GM23338 (cell line): ENCODE results near the gene MIDN. TPM values are rescaled to one million over a fixed set of nuclear protein-coding genes. Genes with fewer than 3 reads are reported as not detected.

Experiments used
- ATAC-seq: fragments of 200-7000 bp; cut with Tn5 transposase; 3 replicates; pipeline ENCODE4 v1.9.1; 2020
- DNase-seq: peaks from one replicate; pipeline ENCODE4 v3.0.0-alpha.2; 2015; ENCODE audit warnings: low spot score
- H2AFZ ChIP-seq: fragments of 200-600 bp; sonication (generic); 2 replicates; pipeline ENCODE4 v1.8.0; 2016; ENCODE audit warnings: antibody characterized with exemption, mild to moderate bottlenecking, moderate library complexity
- H3F3A ChIP-seq: fragments of 200-600 bp; sonication (generic); replicated peaks from 2 replicates; pipeline ENCODE4 v1.8.0; 2017; ENCODE audit warnings: antibody characterized with exemption, mixed run types, low read depth
- H3K27ac ChIP-seq: fragments of 200-600 bp; sonication (generic); 2 replicates; pipeline ENCODE4 v1.6.1; 2016; ENCODE audit warnings: low read depth
- H3K27me3 ChIP-seq: fragments of 200-600 bp; sonication (generic); 2 replicates; pipeline ENCODE4 v1.8.0; 2016; ENCODE audit warnings: mild to moderate bottlenecking, mixed run types, moderate library complexity; ENCODE audit not compliant: insufficient read depth
- H3K36me3 ChIP-seq: fragments of 200-600 bp; sonication (generic); 2 replicates; pipeline ENCODE4 v1.8.0; 2016; ENCODE audit warnings: mild to moderate bottlenecking; ENCODE audit not compliant: insufficient read depth
- H3K4me1 ChIP-seq: fragments of 200-600 bp; sonication (generic); 2 replicates; pipeline ENCODE4 v1.8.0; 2016; ENCODE audit warnings: mild to moderate bottlenecking, moderate library complexity; ENCODE audit not compliant: insufficient read depth
- H3K4me2 ChIP-seq: fragments of 200-600 bp; sonication (generic); 2 replicates; pipeline ENCODE4 v1.7.1; 2017; ENCODE audit warnings: mixed run types
- H3K4me3 ChIP-seq: fragments of 200-600 bp; sonication (generic); 2 replicates; pipeline ENCODE4 v1.6.1; 2016; ENCODE audit warnings: mixed run types
- H3K79me2 ChIP-seq: fragments of 200-600 bp; sonication (generic); replicated peaks from 2 replicates; pipeline ENCODE4 v1.8.0; 2017; ENCODE audit warnings: mild to moderate bottlenecking; ENCODE audit not compliant: insufficient read depth
- H3K9me2 ChIP-seq: fragments of 200-600 bp; sonication (generic); 2 replicates; pipeline ENCODE4 v1.8.0; 2017; ENCODE audit not compliant: insufficient read depth
- H4K20me1 ChIP-seq: fragments of 200-600 bp; sonication (generic); replicated peaks from 2 replicates; pipeline ENCODE4 v1.8.0; 2017; ENCODE audit warnings: mild to moderate bottlenecking; ENCODE audit not compliant: insufficient read depth
- H3K27ac Mint-ChIP-seq: 2 replicates; pipeline ENCODE4 v1.8.0; 2020; ENCODE audit warnings: inconsistent platforms, mild to moderate bottlenecking, moderate library complexity, mixed read lengths
- H3K27me3 Mint-ChIP-seq: 3 replicates; pipeline ENCODE4 v1.8.0; 2022; ENCODE audit warnings: low read depth, mild to moderate bottlenecking, moderate library complexity, mixed read lengths, inconsistent platforms; ENCODE audit not compliant: insufficient read depth, poor library complexity
- H3K36me3 Mint-ChIP-seq: 3 replicates; pipeline ENCODE4 v1.8.0; 2021; ENCODE audit warnings: low read depth, mild to moderate bottlenecking, inconsistent platforms, moderate library complexity, mixed read lengths
- H3K4me1 Mint-ChIP-seq: 3 replicates; pipeline ENCODE4 v1.8.0; 2020; ENCODE audit warnings: mild to moderate bottlenecking, inconsistent platforms, mixed read lengths
- H3K4me3 Mint-ChIP-seq: 3 replicates; pipeline ENCODE4 v1.8.0; 2021; ENCODE audit warnings: moderate library complexity, mild to moderate bottlenecking, inconsistent platforms, mixed read lengths
- H3K9me3 Mint-ChIP-seq: 3 replicates; pipeline ENCODE4 v1.8.0; 2020; ENCODE audit warnings: moderate library complexity, mild to moderate bottlenecking, inconsistent platforms, mixed read lengths
- CREB1 ChIP-seq: fragments of 250-450 bp; sonication (Bioruptor Pico); IDR thresholded peaks from 2 replicates; pipeline ENCODE4 v1.5.0; 2020; ENCODE audit warnings: low read depth, mild to moderate bottlenecking, moderate library complexity
- CTCF ChIP-seq, 2 experiments: fragments of 200-600 bp in 1 of 2; sonication (generic) in 1 of 2; conservative IDR thresholded peaks; 2 replicates each; pipeline versions ENCODE4 v1.5.1 to v1.6.1; 2016 to 2017; ENCODE audit warnings: antibody characterized with exemption in 2 of 2, low read depth in 2 of 2, mild to moderate bottlenecking in 2 of 2, moderate library complexity in 1 of 2
- EZH2 ChIP-seq: fragments of 200-600 bp; sonication (generic); IDR thresholded peaks from one replicate; pipeline ENCODE4 v1.8.0; 2017; ENCODE audit warnings: antibody characterized with exemption, mild to moderate bottlenecking, low read depth; ENCODE audit not compliant: unreplicated experiment
- EZH2phosphoT487 ChIP-seq: fragments of 200-600 bp; sonication (generic); IDR thresholded peaks from one replicate; pipeline ENCODE4 v1.8.1; 2018; ENCODE audit warnings: antibody characterized with exemption; ENCODE audit not compliant: unreplicated experiment
- JUNB ChIP-seq: IDR thresholded peaks from one replicate; pipeline ENCODE4 v1.6.1; 2016; ENCODE audit warnings: antibody characterized with exemption; ENCODE audit not compliant: unreplicated experiment
- NANOG ChIP-seq: IDR thresholded peaks from 2 replicates; pipeline ENCODE4 v1.6.1; 2016; ENCODE audit warnings: antibody characterized with exemption, borderline replicate concordance
- POLR2AphosphoS5 ChIP-seq: IDR thresholded peaks from 2 replicates; pipeline ENCODE4 v1.6.1; 2016; ENCODE audit warnings: antibody characterized with exemption, low read depth
- REST ChIP-seq: IDR thresholded peaks from one replicate; pipeline ENCODE4 v1.6.1; 2018; ENCODE audit warnings: antibody characterized with exemption; ENCODE audit not compliant: unreplicated experiment
- STAT1 ChIP-seq: IDR thresholded peaks from one replicate; pipeline ENCODE4 v1.6.1; 2016; ENCODE audit warnings: antibody characterized with exemption; ENCODE audit not compliant: unreplicated experiment
- ZNF114 ChIP-seq: fragments of 250-450 bp; sonication (Bioruptor Pico); IDR thresholded peaks from 2 replicates; pipeline ENCODE4 v1.5.0; 2020; ENCODE audit warnings: mild to moderate bottlenecking, moderate library complexity
- ZNF331 ChIP-seq: fragments of 250-450 bp; sonication (Bioruptor Pico); IDR thresholded peaks from 2 replicates; pipeline ENCODE4 v1.5.0; 2020; ENCODE audit warnings: low read depth, mild to moderate bottlenecking, moderate library complexity
- ZNF462 ChIP-seq: fragments of 250-450 bp; sonication (Bioruptor Pico); IDR thresholded peaks from 2 replicates; pipeline ENCODE4 v1.5.0; 2020; ENCODE audit warnings: mild to moderate bottlenecking, moderate library complexity
- polyA plus RNA-seq: library from polyadenylated mRNA; unstranded; fragments of >200 nt; fragmentation: Nextera tagmentation; extraction: Ambion mirVana; gene quantifications from 2 replicates; pipeline ENCODE4 v1.2.1, GENCODE V29; 2016
- total RNA-seq: library from RNA; depleted of rRNA; stranded (reverse); fragments of >200 nt; shearing (Covaris generic); gene quantifications from 2 replicates; pipeline ENCODE4 v1.2.3, GENCODE V29; 2014
- TF ChIP-seq, protein P1 (sequence below): IDR thresholded peaks from 2 replicates; pipeline ENCODE4 v1.6.1; 2016; ENCODE audit warnings: antibody characterized with exemption

Gene MIDN
- total and polyA plus RNA-seq, 2 experiments from 2014 or later: 28.6 to 113 TPM

DNA sequence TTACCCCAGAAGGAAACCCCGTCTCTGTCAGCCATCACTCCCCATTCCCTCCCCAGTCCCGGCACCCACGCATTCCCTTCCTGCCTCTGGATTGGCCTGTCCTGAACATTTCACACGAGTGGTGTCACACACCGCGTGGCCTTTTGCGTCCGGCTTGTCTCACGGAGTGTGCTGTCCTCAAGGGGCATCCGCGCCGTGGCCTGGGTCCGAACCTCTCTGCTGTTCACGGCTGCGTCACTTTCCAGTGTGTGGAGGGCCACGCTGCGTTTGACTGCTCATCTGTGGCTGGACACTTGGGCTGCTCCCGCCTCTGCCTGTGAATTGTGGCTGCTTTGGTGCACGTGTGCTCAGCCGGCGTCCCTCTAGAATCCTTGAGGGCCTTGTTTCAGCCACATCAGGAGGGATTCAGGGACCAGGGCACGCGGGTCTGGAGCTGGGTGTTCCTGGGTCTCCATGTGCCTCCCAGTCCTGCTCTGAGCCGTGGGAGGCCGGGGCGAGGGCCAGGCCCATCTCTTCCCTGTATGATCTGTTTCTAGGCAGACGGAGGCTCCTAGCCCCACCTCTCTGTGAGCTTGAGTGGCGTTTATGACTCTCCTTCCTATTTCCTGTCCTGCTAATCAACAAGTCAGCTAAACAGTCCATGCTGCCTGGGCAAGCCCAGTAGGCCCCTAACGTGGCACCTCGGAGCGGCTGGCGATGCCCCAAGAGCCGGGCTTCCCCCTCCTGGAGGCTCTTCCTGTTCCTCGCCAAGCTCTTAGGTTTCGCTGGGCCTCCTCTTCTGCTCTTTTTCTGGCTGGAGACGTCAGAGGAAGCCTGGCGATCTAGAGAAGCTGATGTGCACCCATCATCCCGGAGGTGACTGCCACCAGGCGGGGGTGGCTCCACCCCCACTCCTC is 34.7 kb upstream of the MIDN start:
- H3K9me2 ChIP-seq: no peaks in the 10 kb centered on the region
- no peaks in the 10 kb centered on the region for H3K27me3 ChIP-seq
- no peak overlapping the region for H3K4me3 Mint-ChIP-seq
- H3K79me2 ChIP-seq: peaks cover 100% of the 10 kb centered on the region
- TF ChIP-seq ZNF462 (CRISPR knock-in tag) (no peak), NANOG (no peak), EZH2phosphoT487 (no peak), REST (no peak), EZH2 (no peak), JUNB (no peak), CREB1 (no peak), POLR2AphosphoS5 (no peak), ZNF331 (CRISPR knock-in tag) (no peak), STAT1 (no peak), CTCF (conservative IDR thresholded peaks at IDR 0.05; ENCODE audit: low read depth in 2 of 2) (no peak), ZNF114 (no peak)
- TF ChIP-seq, protein P1, sequence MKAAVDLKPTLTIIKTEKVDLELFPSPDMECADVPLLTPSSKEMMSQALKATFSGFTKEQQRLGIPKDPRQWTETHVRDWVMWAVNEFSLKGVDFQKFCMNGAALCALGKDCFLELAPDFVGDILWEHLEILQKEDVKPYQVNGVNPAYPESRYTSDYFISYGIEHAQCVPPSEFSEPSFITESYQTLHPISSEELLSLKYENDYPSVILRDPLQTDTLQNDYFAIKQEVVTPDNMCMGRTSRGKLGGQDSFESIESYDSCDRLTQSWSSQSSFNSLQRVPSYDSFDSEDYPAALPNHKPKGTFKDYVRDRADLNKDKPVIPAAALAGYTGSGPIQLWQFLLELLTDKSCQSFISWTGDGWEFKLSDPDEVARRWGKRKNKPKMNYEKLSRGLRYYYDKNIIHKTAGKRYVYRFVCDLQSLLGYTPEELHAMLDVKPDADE: no peak
- peaks cover 10% of the 10 kb centered on the region for H3K27me3 Mint-ChIP-seq
- H3K4me1 ChIP-seq: peaks cover 19% of the 10 kb centered on the region; the same call in 1 of the 2 replicates
- peaks cover 55% of the 10 kb centered on the region for H4K20me1 ChIP-seq
- H3K4me3 ChIP-seq: no peak overlapping the region
- H3K9me3 Mint-ChIP-seq: no peaks in the 10 kb centered on the region
- DNase-seq (no peak), ATAC-seq (no peak)
- H3F3A ChIP-seq: peaks cover 14% of the 10 kb centered on the region
- H3K27ac ChIP-seq: peak overlapping the region; percentile 84
- no peak overlapping the region for H3K4me2 ChIP-seq
- H2AFZ ChIP-seq: no peak overlapping the region
- peaks cover 34% of the 10 kb centered on the region for H3K4me1 Mint-ChIP-seq
- H3K36me3 ChIP-seq: no peaks in the 10 kb centered on the region; the same call in 1 of the 2 replicates
- H3K36me3 Mint-ChIP-seq: peaks cover 19% of the 10 kb centered on the region
- peak overlapping the region; percentile 81 for H3K27ac Mint-ChIP-seq
